Mesothelial cell of epicardium (in vitro differentiated cells): ENCODE measurements around the gene UBC. TPM values are rescaled to one million over a fixed set of nuclear protein-coding genes. Genes with fewer than 3 reads are reported as not detected.

Source experiments
- DNase-seq, 2 experiments: peaks; one replicate each; pipeline ENCODE4 v3.0.0; 2021; ENCODE audit warnings: low spot score in 2 of 2; ENCODE audit not compliant: unreplicated experiment in 2 of 2
- H3K27ac Mint-ChIP-seq: 2 replicates; pipeline ENCODE4 v1.8.0; 2021; ENCODE audit warnings: mixed read lengths
- H3K27me3 Mint-ChIP-seq: 2 replicates; pipeline ENCODE4 v1.8.0; 2021; ENCODE audit warnings: low read depth, mixed read lengths
- H3K36me3 Mint-ChIP-seq: 2 replicates; pipeline ENCODE4 v1.8.0; 2021; ENCODE audit warnings: mixed read lengths
- H3K4me1 Mint-ChIP-seq: 2 replicates; pipeline ENCODE4 v1.8.0; 2021; ENCODE audit warnings: mixed read lengths
- H3K4me3 Mint-ChIP-seq: 2 replicates; pipeline ENCODE4 v1.8.0; 2021; ENCODE audit warnings: mild to moderate bottlenecking, moderate library complexity, mixed read lengths
- H3K9me3 Mint-ChIP-seq: 2 replicates; pipeline ENCODE4 v1.8.0; 2021; ENCODE audit warnings: mixed read lengths
- total RNA-seq: library from RNA; stranded (reverse); gene quantifications from 3 replicates; pipeline ENCODE4 v1.2.1, GENCODE V29; 2021
- TF ChIP-seq, protein P1 (sequence below): fragments of 200-600 bp; sonication (generic); IDR thresholded peaks from one replicate; pipeline ENCODE4 v1.5.0; 2021; ENCODE audit warnings: antibody characterized with exemption; ENCODE audit not compliant: unreplicated experiment

Gene UBC
- total RNA-seq, 1 donor from 2014 or later, result 718 TPM

DNA sequence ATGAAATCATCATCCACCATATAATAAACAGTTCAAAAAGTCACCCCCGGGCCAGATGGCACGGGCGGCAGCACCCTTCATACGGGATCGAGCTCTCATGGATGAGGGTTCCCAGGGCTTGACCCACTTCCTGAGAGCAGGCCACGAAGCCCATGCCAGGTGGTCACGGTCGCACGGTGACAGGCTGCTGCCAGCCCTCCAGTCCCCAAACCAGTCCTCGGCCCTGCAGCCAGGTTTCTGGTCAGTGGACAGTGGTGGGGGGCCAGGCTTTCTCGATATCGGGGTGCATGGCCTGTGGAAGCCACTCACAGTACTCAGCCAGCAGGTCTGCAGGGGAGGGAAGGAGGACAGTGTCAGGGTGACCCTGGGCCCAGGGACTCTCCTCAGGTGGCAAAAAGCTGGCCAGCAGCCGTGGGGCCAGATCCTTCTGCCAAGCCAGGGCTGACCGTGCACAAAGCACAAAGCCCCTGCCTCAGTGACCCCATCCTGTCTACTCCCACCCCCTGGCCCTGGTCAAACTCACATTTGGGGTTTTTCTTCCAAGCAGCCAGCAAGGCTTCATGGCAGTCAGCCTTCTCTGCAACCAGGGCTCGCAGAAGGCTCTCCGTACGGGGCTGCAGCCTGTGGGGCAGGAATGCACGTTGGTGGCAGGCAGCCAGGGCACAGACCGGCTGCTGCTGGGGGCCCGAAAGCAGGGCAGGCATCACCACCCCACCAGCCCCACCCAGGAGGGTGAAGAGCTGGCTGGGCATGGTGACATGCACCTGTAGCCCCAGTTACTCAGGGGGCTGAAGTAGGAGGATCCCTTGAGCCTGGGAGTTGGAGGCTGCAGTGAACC is 33.3 kb upstream of the UBC start:
- DNase-seq, result no peak
- TF ChIP-seq, protein P1, sequence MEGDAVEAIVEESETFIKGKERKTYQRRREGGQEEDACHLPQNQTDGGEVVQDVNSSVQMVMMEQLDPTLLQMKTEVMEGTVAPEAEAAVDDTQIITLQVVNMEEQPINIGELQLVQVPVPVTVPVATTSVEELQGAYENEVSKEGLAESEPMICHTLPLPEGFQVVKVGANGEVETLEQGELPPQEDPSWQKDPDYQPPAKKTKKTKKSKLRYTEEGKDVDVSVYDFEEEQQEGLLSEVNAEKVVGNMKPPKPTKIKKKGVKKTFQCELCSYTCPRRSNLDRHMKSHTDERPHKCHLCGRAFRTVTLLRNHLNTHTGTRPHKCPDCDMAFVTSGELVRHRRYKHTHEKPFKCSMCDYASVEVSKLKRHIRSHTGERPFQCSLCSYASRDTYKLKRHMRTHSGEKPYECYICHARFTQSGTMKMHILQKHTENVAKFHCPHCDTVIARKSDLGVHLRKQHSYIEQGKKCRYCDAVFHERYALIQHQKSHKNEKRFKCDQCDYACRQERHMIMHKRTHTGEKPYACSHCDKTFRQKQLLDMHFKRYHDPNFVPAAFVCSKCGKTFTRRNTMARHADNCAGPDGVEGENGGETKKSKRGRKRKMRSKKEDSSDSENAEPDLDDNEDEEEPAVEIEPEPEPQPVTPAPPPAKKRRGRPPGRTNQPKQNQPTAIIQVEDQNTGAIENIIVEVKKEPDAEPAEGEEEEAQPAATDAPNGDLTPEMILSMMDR, result no peak
- Mint-ChIP-seq H3K9me3 (no peaks in the 10 kb centered on the region), H3K4me3 (no peak overlapping the region), H3K27me3 (no peaks in the 10 kb centered on the region), H3K4me1 (no peaks in the 10 kb centered on the region), H3K27ac (no peak overlapping the region), H3K36me3 (peaks cover 22% of the 10 kb centered on the region)

DNA sequence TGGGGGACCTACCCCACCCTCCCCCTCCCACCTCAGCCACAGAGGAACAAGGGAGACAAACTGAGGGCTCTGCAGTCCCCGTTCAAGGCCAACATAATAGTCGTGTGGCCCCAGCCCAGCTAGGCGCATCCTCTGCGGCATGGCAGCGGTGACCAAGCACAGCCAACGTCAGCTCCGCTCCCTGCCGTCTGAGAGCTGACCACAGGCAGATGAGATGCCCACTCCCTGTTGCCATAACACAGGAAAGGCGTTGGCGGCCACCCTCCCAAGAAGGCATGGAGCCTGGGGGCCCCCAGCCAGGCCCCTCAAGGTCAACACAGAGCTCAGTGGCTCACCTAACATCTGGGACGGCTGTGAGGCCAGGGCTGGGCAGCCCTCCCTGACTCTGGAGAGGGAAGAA is 32.6 kb upstream of the UBC start:
- Mint-ChIP-seq H3K27ac (no peak overlapping the region), H3K4me3 (no peak overlapping the region), H3K36me3 (peaks cover 24% of the 10 kb centered on the region), H3K4me1 (no peaks in the 10 kb centered on the region), H3K27me3 (no peaks in the 10 kb centered on the region), H3K9me3 (no peaks in the 10 kb centered on the region)
- TF ChIP-seq, protein P1, result no peak
- DNase-seq, result no peak

DNA sequence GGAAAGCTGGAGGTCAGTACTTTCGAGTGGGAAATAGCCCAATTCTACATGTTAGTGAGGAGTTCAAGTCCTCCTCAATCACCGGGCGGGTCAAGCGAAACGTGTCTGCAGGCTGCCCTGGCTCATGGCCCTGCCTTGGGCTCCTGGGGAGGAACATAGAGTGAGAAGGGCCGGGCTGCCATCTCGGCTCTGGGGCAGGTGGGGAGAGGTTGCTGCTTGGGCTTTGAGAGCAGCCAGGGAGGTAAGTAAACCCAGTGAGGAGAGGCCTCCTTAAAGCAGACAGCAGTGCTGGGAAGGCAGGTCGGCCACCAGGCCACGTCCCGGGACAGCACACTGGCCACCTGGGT is 32.0 kb upstream of the UBC start:
- H3K36me3 Mint-ChIP-seq, result peaks cover 24% of the 10 kb centered on the region
- TF ChIP-seq, protein P1, result no peak
- no peaks in the 10 kb centered on the region for H3K9me3 Mint-ChIP-seq
- no peak for DNase-seq
- no peak overlapping the region for H3K27ac Mint-ChIP-seq
- no peaks in the 10 kb centered on the region for H3K4me1 Mint-ChIP-seq
- no peak overlapping the region for H3K4me3 Mint-ChIP-seq
- no peaks in the 10 kb centered on the region for H3K27me3 Mint-ChIP-seq

DNA sequence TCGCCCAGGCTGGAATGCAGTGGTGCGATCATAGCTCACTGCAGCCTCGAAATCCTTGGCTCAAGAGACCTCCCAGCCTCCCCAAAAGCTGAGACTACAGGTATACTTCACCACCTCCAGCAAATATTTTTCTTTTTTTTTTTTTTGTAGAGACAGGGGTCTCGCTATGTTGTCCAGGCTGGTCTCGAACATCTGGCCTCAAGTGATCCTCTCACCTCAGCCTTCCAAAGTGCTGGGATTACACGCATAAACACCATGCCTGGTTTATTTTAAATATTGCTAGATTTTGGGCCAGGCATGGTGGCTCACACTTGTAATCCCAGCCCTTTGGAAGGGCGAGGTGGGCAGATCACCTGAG is 26.7 kb upstream of the UBC start:
- TF ChIP-seq, protein P1, result no peak

DNA sequence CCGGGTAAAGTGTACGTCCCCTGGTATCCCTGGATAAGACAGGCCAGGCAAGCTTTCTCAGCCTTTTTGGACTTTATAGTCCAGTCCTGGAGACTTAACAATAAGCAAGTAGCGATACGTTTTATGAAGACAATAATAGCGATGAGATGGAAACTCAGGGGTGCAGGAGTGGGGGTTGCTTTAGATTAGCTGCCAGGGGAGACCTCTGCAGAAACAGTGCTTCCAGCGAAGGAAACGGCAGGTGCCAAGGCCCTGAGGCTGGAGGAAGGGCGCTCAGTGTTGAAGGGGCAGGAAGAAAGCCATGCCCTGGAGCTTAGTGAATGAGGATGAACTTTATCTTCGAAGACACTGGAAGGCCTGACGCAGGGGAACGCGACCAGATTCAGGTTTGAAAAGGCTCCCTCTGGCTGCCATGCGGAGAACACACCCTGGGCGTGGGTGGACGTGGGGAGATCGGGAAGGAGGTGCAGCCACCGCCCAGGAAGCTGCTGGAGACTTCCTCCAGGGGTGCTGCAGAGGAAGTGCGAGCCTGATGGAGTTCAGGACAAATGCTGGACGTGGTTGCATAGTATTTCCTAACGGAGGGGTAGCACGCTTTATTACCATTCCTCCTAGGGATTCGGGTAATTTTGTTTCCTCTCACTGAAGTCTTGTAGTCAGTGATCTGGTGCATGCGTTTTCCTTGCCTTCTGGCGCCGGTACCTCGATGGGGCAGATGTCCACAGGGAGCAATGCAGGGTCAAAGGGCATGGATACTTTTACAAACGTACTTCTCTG is 26.1 kb upstream of the UBC start:
- TF ChIP-seq, protein P1, result peak; percentile 75
- H3K9me3 Mint-ChIP-seq, result no peaks in the 10 kb centered on the region
- H3K27ac Mint-ChIP-seq, result no peak overlapping the region
- no peaks in the 10 kb centered on the region for H3K27me3 Mint-ChIP-seq
- DNase-seq, result peak; percentile 64 to 83
- peaks cover 10% of the 10 kb centered on the region for H3K4me1 Mint-ChIP-seq
- H3K36me3 Mint-ChIP-seq, result peaks cover 7% of the 10 kb centered on the region
- H3K4me3 Mint-ChIP-seq, result no peak overlapping the region

More for the DNA sequence above, 26.7 kb upstream of the UBC start:
- Mint-ChIP-seq H3K4me3 (no peak overlapping the region), H3K27me3 (no peaks in the 10 kb centered on the region), H3K9me3 (no peaks in the 10 kb centered on the region), H3K27ac (no peak overlapping the region), H3K4me1 (peaks cover 10% of the 10 kb centered on the region), H3K36me3 (peaks cover 12% of the 10 kb centered on the region)
- DNase-seq, result no peak
